Mucosa of descending colon (tissue), 3 donors: ENCODE data around the gene TTC7B. TPM values are rescaled to one million over a fixed set of nuclear protein-coding genes. Genes with fewer than 3 reads are reported as not detected.

Experiments used
- ATAC-seq: fragments of 200-7000 bp; cut with Tn5 transposase; one replicate; pipeline ENCODE4 v1.9.1; 2020; ENCODE audit warnings: mild to moderate bottlenecking, moderate library complexity
- DNase-seq, 3 donors: peaks; one replicate each; pipeline ENCODE4 v3.0.0-alpha.2; 2020
- H3K36me3 ChIP-seq: fragments of 200-600 bp; one replicate; pipeline ENCODE4 v1.8.0; 2021; ENCODE audit warnings: low read depth, mild to moderate bottlenecking
- H3K4me1 ChIP-seq: fragments of 200-600 bp; one replicate; pipeline ENCODE4 v1.8.0; 2021; ENCODE audit warnings: low read depth, mild to moderate bottlenecking
- H3K4me3 ChIP-seq: fragments of 200-600 bp; one replicate; pipeline ENCODE4 v1.8.0; 2021; ENCODE audit warnings: mild to moderate bottlenecking
- H3K9me3 ChIP-seq: fragments of 200-600 bp; one replicate; pipeline ENCODE4 v1.8.0; 2021; ENCODE audit warnings: mild to moderate bottlenecking
- CTCF ChIP-seq: fragments of 200-600 bp; IDR thresholded peaks from one replicate; pipeline ENCODE4 v1.8.0; 2022; ENCODE audit warnings: antibody characterized with exemption, mild to moderate bottlenecking
- intact Hi-C, 2 donors: fragments of 100-400 bp; cut with DNase I in 1 of 2; cut with micrococcal nuclease in 1 of 2; formaldehyde crosslinking; loops; one replicate each; pipeline versions ENCODE4 v1.11.0 to v1.11.1; 2022; cut with DNase I, micrococcal nuclease
- total RNA-seq, 3 donors: library from RNA; stranded (reverse); fragmentation: NEBNext Ultra II Directional in 2 of 3; extraction: Animal tissue kit (Norgen Biotek cat#: 25700) in 2 of 3; gene quantifications; one replicate each; pipeline versions ENCODE4 v1.2.1 to v1.2.4, GENCODE V29; 2021 to 2023
- donor health status: DM: no; HTN: no; CAD: no; lungs with moderate emphysema.
- donor health status: DM: no; HTN: no; CAD: no.
- donor health status: DM: no; HTN: yes; CAD: no.

TTC7B gene
- total RNA-seq, 3 donors from 2014 or later = 6.0 to 72.8 (median 10.0) TPM

DNA sequence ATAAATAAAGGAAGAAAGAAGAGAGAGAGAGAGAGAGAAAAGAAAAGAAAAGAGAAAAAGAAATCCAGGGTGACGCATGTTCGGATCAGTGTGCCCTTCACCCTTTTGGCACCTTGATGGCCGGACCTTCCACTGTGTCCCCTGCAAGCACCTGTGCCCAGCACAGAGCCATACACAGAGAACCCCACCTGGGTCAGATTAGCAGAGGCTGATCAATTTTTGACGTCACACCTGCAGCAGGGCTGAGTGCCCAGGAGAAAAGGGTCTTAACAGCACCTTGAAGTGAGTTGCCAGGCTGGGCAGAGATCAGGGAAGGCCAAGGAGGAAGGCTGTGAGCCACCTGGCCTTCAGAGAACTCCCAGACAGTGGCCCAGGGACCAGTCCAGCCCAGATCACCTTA is 305.0 kb downstream of the TTC7B start:
- intact Hi-C loops = loop anchor here (10.0 kb wide), 1 partner anchor 106 kb away; no protein-coding TSS in a partner anchor
- no peaks in the 10 kb centered on the region for H3K36me3 ChIP-seq
- no peak for TF ChIP-seq CTCF
- DNase-seq (no peak), ATAC-seq (no peak)
- H3K4me1 ChIP-seq = peaks cover 36% of the 10 kb centered on the region
- H3K4me3 ChIP-seq = no peak overlapping the region
- H3K9me3 ChIP-seq = no peaks in the 10 kb centered on the region

DNA sequence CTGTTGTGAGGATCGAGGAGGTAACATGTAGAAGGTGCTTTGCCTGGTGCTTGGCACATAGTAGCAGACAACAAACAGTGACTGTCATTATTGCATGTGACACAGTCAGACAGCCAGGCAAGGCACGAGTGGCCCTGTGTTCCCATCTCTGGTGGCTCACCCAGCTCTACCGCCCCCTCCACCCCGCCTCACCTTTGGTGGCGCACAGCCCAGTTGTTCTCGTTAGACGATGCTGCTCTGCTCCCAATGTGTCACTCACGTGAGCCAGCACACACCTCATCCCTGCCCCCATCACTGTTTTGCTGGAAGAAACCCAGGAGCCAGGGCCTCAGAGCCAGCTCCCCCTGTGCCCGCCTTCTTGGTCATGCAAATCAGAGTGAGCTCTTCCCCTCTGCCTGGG is 306.1 kb downstream of the TTC7B start:
- H3K36me3 ChIP-seq = no peaks in the 10 kb centered on the region
- H3K4me1 ChIP-seq = peaks cover 34% of the 10 kb centered on the region
- DNase-seq (peak; percentile 71 to 87 (median 80)), ATAC-seq (peak; percentile 51)
- H3K4me3 ChIP-seq = no peak overlapping the region
- intact Hi-C loops = loop anchor here (10.0 kb wide), 1 partner anchor 105 kb away; no protein-coding TSS in a partner anchor
- no peak for TF ChIP-seq CTCF
- H3K9me3 ChIP-seq = no peaks in the 10 kb centered on the region

- ATAC-seq (no peak), DNase-seq (no peak)
- Histone ChIP-seq H3K4me3 (no peak overlapping the region), H3K9me3 (no peaks in the 10 kb centered on the region), H3K36me3 (no peaks in the 10 kb centered on the region), H3K4me1 (peaks cover 34% of the 10 kb centered on the region)
- intact Hi-C loops = no loop called here
- no peak for TF ChIP-seq CTCF
Observed at GRCh38 chr14:90509403-90509802, 306.8 kb downstream of the TTC7B start.

DNA sequence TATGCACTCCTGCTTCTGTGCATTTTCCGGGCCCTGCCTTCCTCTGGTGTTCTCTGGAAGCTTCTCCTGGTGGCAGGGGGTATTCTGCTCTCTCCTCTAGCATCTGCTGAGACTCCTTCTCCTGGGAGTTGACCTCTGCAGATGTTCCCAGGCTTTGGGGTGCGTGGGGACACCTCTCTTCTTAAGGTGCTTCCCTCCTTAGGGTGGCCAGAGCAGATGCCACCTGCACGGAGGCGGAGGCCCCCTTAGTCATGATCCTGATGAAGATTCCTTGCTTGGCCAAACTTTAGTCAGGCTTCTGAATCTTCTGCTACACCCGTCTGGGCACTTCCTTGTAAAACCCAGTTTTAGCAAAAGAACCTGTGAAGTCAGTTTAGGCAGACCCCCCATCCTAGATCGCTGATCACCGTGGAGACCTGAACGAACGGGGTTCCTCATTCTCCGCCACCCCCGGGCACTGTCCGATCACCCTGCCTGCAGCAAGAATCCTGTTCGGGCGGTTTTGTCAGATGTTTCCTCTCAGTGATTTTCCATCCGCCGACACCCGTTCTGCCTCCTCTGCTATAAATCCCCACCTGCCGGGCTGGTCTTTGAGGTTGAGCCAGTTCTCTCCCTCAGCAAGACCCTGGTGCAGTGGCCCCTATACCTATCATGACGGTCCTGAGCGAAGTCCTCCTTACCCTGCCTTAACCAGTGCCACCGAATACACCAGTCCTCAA is 307.5 kb downstream of the TTC7B start:
- Histone ChIP-seq H3K9me3 (no peaks in the 10 kb centered on the region), H3K4me3 (no peak overlapping the region), H3K4me1 (peaks cover 28% of the 10 kb centered on the region), H3K36me3 (no peaks in the 10 kb centered on the region)
- DNase-seq (peak; percentile 72 to 81 (median 80)), ATAC-seq (peak; percentile 22)
- no peak for TF ChIP-seq CTCF
- intact Hi-C loops = no loop called here

DNA sequence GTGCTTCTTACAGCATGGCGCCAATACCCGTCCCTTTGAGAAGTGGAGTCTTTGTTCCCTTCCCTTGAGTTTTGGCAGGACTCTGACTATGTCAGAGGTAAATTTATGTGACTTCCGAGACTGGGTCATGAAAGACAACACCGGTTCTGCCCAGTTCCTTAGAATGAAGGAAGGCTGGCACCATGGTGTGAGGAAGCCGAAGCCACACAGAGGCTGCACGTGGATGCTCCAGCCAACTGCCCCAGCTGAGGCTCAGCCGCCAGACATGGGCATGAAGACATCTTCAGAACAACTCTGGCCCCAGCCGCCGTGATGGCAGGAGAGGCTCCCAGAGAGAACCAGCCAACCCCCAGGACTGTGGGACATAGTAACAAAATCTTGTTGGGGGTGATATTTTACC is 308.2 kb downstream of the TTC7B start:
- no peaks in the 10 kb centered on the region for H3K36me3 ChIP-seq
- no peaks in the 10 kb centered on the region for H3K9me3 ChIP-seq
- no peak overlapping the region for H3K4me3 ChIP-seq
- intact Hi-C loops = no loop called here
- peaks cover 23% of the 10 kb centered on the region for H3K4me1 ChIP-seq
- DNase-seq (no peak), ATAC-seq (no peak)
- no peak for TF ChIP-seq CTCF
